DND-41 (cell line): ENCODE results near the gene NPEPL1.

Experiments used
- ATAC-seq: fragments of 200-7000 bp; cut with Tn5 transposase; 3 replicates; pipeline ENCODE4 v1.9.1; 2021; ENCODE audit warnings: low read depth; ENCODE audit not compliant: insufficient read depth
- DNase-seq: peaks from one replicate; pipeline ENCODE4 v3.0.0-alpha.2; 2020
- H2AFZ ChIP-seq: 2 replicates; pipeline ENCODE4 v1.6.0; 2012; ENCODE audit warnings: low read depth, low read length
- H3K27ac ChIP-seq: 2 replicates; pipeline ENCODE4 v1.5.1; 2012; ENCODE audit warnings: low read length, inconsistent platforms
- H3K27me3 ChIP-seq: fragments of 200-600 bp; sonication (generic); 2 replicates; pipeline ENCODE4 v1.6.0; 2012; ENCODE audit warnings: low read length, mild to moderate bottlenecking, inconsistent platforms; ENCODE audit not compliant: insufficient read depth, poor library complexity
- H3K36me3 ChIP-seq: 2 replicates; pipeline ENCODE4 v1.5.1; 2012; ENCODE audit warnings: low read length, inconsistent platforms; ENCODE audit not compliant: insufficient read depth
- H3K4me1 ChIP-seq: 2 replicates; pipeline ENCODE4 v1.5.1; 2012; ENCODE audit warnings: mild to moderate bottlenecking, low read length; ENCODE audit not compliant: insufficient read depth
- H3K4me2 ChIP-seq: 2 replicates; pipeline ENCODE4 v1.6.0; 2012; ENCODE audit warnings: mild to moderate bottlenecking, moderate library complexity, low read length, inconsistent platforms; ENCODE audit not compliant: insufficient read depth
- H3K4me3 ChIP-seq, 2 experiments: fragments of 200-600 bp in 1 of 2; shearing (Covaris generic) in 1 of 2; 2 replicates each; pipeline ENCODE4 v1.5.1; 2012 to 2016; ENCODE audit warnings: inconsistent platforms in 2 of 2, low read length in 2 of 2, mild to moderate bottlenecking in 2 of 2, low read depth in 1 of 2, moderate library complexity in 1 of 2
- H3K79me2 ChIP-seq: 2 replicates; pipeline ENCODE4 v1.6.0; 2012; ENCODE audit warnings: low read length, inconsistent platforms; ENCODE audit not compliant: insufficient read depth
- H3K9ac ChIP-seq: 2 replicates; pipeline ENCODE4 v1.6.0; 2012; ENCODE audit warnings: low read depth, mild to moderate bottlenecking, inconsistent platforms, low read length, moderate library complexity
- H3K9me3 ChIP-seq: 2 replicates; pipeline ENCODE4 v1.5.1; 2012; ENCODE audit warnings: low read length, moderate library complexity, mild to moderate bottlenecking, inconsistent platforms; ENCODE audit not compliant: insufficient read depth, severe bottlenecking
- H4K20me1 ChIP-seq: 2 replicates; pipeline ENCODE4 v1.6.0; 2012; ENCODE audit warnings: low read length; ENCODE audit not compliant: insufficient read depth
- EZH2 ChIP-seq: IDR thresholded peaks from 3 replicates; pipeline ENCODE4 v1.6.1; 2012; ENCODE audit warnings: borderline replicate concordance, low read depth, mild to moderate bottlenecking, moderate library complexity, low read length, inconsistent platforms; ENCODE audit not compliant: severe bottlenecking
- TF ChIP-seq, protein P1 (sequence below): IDR thresholded peaks from 2 replicates; pipeline ENCODE4 v1.5.1; 2012; ENCODE audit warnings: borderline replicate concordance, low read length, moderate library complexity, mild to moderate bottlenecking; ENCODE audit not compliant: poor library complexity, severe bottlenecking; ENCODE audit errors: extremely low read depth

The NPEPL1 gene

DNA sequence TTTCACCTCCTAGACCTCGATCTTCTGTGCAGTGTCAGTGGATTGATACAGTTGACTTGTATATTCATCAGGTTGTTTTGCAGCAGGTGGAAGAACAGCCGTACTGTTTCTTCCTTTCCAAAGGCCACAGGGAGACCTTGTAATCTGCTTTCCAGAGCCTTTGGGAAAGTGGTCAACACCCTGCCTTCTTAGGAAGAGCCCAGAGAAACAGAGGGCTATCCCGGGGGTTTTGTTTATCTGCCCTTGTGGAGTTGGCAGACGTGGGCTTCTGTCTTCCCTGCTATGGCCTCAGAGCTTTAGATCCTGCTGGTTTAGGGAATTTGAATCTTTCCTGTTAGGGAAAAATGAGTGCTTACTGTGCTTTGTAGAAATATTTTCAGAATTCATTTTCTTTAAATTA is 21.9 kb upstream of the NPEPL1 start:
- H3K9me3 ChIP-seq: no peaks in the 10 kb centered on the region
- no peak overlapping the region for H3K4me3 ChIP-seq
- peaks cover 26% of the 10 kb centered on the region for H3K79me2 ChIP-seq
- TF ChIP-seq EZH2: no peak
- TF ChIP-seq, protein P1, sequence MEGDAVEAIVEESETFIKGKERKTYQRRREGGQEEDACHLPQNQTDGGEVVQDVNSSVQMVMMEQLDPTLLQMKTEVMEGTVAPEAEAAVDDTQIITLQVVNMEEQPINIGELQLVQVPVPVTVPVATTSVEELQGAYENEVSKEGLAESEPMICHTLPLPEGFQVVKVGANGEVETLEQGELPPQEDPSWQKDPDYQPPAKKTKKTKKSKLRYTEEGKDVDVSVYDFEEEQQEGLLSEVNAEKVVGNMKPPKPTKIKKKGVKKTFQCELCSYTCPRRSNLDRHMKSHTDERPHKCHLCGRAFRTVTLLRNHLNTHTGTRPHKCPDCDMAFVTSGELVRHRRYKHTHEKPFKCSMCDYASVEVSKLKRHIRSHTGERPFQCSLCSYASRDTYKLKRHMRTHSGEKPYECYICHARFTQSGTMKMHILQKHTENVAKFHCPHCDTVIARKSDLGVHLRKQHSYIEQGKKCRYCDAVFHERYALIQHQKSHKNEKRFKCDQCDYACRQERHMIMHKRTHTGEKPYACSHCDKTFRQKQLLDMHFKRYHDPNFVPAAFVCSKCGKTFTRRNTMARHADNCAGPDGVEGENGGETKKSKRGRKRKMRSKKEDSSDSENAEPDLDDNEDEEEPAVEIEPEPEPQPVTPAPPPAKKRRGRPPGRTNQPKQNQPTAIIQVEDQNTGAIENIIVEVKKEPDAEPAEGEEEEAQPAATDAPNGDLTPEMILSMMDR: no peak
- DNase-seq (no peak), ATAC-seq (no peak)
- peaks cover 13% of the 10 kb centered on the region for H4K20me1 ChIP-seq
- peaks cover 85% of the 10 kb centered on the region for H3K36me3 ChIP-seq
- no peak overlapping the region for H3K27ac ChIP-seq
- H2AFZ ChIP-seq: no peak overlapping the region
- no peaks in the 10 kb centered on the region for H3K27me3 ChIP-seq
- no peak overlapping the region for H3K9ac ChIP-seq
- no peaks in the 10 kb centered on the region for H3K4me1 ChIP-seq
- no peak overlapping the region for H3K4me2 ChIP-seq

DNA sequence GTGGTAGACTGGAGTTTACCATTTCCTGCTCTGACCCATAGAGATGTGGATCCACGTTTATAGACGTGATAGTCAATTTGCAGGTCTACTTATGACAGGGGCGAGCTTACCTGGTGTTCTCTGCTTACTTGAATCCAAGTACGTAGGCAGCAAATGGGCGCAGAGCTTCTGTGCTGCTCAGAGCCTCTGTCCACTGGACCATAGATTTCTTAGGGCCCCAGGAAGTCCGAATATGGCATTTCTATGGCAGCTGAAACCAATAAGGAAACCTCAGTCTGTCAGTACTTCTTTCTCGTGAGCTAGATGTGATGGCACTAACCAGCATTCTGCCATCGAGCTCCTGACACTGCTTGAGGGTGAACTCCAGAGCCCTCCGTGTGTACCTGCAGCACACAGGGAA is 19.5 kb upstream of the NPEPL1 start:
- Histone ChIP-seq H3K4me3 (no peak overlapping the region), H3K4me2 (no peak overlapping the region), H3K79me2 (peaks cover 3% of the 10 kb centered on the region), H3K9me3 (no peaks in the 10 kb centered on the region), H3K9ac (no peak overlapping the region), H3K36me3 (peaks cover 87% of the 10 kb centered on the region), H3K27ac (no peak overlapping the region), H2AFZ (no peak overlapping the region), H4K20me1 (peaks cover 6% of the 10 kb centered on the region; the same call in 1 of the 2 replicates), H3K27me3 (no peaks in the 10 kb centered on the region), H3K4me1 (no peaks in the 10 kb centered on the region)
- ATAC-seq: no peak
- TF ChIP-seq EZH2: no peak
- TF ChIP-seq, protein P1: no peak
- no peak for DNase-seq

DNA sequence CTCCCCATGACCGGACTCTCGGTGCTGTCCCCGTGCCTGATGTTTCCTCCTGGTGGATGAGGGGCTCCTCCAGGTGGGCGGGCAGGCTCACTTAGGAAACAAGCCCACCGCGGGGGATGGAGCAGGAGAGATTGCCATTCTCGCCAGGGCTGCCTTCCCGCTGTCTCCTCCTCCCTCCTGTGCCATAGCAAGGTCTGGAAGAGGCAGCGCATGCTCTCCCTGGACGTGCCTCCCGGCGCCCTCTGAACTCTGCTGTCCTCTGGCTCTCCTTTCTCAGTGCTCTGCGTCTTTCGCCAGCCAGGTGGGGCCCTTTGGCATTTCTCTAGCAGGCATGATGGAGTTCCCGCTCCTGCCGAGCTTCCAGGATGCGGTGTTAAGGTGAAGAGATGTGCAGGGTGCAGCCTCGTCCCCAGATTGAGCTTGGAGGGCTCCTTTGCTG is 17.4 kb upstream of the NPEPL1 start:
- no peak overlapping the region for H3K4me3 ChIP-seq
- H3K9ac ChIP-seq: no peak overlapping the region
- TF ChIP-seq EZH2: no peak
- TF ChIP-seq, protein P1: no peak
- no peak overlapping the region for H2AFZ ChIP-seq
- ATAC-seq: no peak
- no peaks in the 10 kb centered on the region for H3K4me1 ChIP-seq
- peaks cover 3% of the 10 kb centered on the region; the same call in 1 of the 2 replicates for H4K20me1 ChIP-seq
- DNase-seq: no peak
- H3K27ac ChIP-seq: no peak overlapping the region
- peaks cover 2% of the 10 kb centered on the region; the same call in 1 of the 2 replicates for H3K79me2 ChIP-seq
- peaks cover 85% of the 10 kb centered on the region for H3K36me3 ChIP-seq
- no peaks in the 10 kb centered on the region for H3K27me3 ChIP-seq
- no peaks in the 10 kb centered on the region for H3K9me3 ChIP-seq
- H3K4me2 ChIP-seq: no peak overlapping the region

DNA sequence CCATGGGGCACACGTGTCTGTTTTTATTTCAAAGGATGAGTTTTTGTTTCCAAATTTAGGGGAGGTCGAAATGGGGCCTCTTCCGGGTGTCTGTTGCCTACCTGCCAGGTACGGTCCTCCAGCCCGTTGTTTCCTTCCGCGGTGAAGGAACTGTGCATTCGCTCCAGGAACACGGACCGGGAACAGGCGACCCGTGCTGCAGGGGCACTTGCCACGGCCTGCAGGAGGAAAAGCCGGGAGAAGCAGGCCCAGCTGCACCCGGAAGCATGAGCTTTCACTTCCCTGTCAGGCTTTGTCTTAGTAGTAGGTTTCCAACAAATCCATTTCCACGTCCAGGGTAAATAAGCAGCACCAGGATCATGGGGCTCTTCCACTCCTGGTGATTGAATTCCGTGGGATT is 17.0 kb upstream of the NPEPL1 start:
- H3K9me3 ChIP-seq: no peaks in the 10 kb centered on the region
- H3K4me2 ChIP-seq: no peak overlapping the region
- H4K20me1 ChIP-seq: peaks cover 3% of the 10 kb centered on the region; the same call in 1 of the 2 replicates
- no peak for DNase-seq
- H3K79me2 ChIP-seq: no peaks in the 10 kb centered on the region
- H3K4me1 ChIP-seq: no peaks in the 10 kb centered on the region
- ATAC-seq: no peak
- H2AFZ ChIP-seq: no peak overlapping the region
- H3K27ac ChIP-seq: no peak overlapping the region
- no peaks in the 10 kb centered on the region for H3K27me3 ChIP-seq
- TF ChIP-seq, protein P1: no peak
- no peak for TF ChIP-seq EZH2
- H3K4me3 ChIP-seq: no peak overlapping the region
- peaks cover 85% of the 10 kb centered on the region for H3K36me3 ChIP-seq
- H3K9ac ChIP-seq: no peak overlapping the region
